Upper lobe of left lung (tissue), 4 donors: ENCODE data around the gene ACY1.

ENCODE experiments used
- POLR2AphosphoS5 ChIP-seq, 2 donors: sonication (generic); formaldehyde crosslinking; IDR thresholded peaks; one replicate each; pipeline ENCODE4 v1.5.1; 2017; ENCODE audit warnings: antibody characterized with exemption in 2 of 2
- TF ChIP-seq, protein P1 (sequence below), 6 experiments: fragments of 450-650 bp in 4 of 6; fragments of 200-600 bp in 2 of 6; sonication (generic) in 2 of 6; IDR thresholded peaks; one replicate each; pipeline ENCODE4 v1.5.1; 2016 to 2019; ENCODE audit warnings: antibody characterized with exemption in 6 of 6

DNA sequence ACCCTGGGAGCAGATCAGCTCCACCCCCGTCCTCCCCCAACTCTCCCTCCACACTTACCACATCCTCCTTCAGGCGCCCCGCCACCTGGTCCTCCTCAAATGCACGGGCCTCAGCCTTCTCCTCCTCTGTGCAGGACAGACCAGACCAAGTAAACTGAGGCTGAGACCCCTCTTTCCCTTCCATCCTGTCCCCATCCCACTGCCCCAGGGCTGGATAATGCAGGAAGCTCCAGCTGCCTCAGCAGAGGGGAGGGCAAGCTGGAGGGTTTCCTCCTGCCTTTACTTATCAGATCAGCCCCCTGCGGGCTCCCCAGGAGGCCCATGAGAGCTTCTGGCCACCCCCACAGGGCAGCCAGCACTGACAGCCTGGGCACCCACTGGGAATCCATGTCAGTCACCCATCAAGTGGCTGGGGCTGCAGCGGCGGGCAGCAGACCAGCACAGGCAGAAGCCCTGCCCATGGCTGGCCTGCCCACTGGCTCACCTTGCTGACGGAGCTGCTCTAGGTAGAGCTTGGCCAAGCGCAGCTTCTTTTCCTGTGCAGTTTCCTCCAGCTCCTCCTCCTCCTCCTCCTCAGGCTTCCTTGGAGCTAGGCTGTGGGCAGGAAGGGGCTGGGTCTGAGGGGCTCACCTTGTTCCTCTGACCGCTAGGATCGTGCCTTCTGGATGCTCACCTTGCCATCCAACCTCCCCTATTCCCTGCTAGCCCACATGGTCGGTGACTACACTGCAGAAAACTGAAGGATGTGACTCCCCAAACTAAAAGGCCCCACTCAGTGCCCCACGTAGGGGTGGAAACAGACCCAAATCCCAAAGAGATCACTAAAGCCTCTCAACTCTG is 45.5 kb upstream of the ACY1 start:
- no peak for TF ChIP-seq POLR2AphosphoS5 (IDR thresholded peaks at IDR 0.05)
- TF ChIP-seq, protein P1, sequence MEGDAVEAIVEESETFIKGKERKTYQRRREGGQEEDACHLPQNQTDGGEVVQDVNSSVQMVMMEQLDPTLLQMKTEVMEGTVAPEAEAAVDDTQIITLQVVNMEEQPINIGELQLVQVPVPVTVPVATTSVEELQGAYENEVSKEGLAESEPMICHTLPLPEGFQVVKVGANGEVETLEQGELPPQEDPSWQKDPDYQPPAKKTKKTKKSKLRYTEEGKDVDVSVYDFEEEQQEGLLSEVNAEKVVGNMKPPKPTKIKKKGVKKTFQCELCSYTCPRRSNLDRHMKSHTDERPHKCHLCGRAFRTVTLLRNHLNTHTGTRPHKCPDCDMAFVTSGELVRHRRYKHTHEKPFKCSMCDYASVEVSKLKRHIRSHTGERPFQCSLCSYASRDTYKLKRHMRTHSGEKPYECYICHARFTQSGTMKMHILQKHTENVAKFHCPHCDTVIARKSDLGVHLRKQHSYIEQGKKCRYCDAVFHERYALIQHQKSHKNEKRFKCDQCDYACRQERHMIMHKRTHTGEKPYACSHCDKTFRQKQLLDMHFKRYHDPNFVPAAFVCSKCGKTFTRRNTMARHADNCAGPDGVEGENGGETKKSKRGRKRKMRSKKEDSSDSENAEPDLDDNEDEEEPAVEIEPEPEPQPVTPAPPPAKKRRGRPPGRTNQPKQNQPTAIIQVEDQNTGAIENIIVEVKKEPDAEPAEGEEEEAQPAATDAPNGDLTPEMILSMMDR (IDR thresholded peaks at IDR 0.05) = no peak
